HEK293T (cell line): ENCODE data around the gene ASPRV1.

Experiments used
- CTCF ChIA-PET: fragments of 350-600 bp; formaldehyde crosslinking; extraction: SDS; loops from one replicate; lab custom pipeline; 2021; ENCODE audit warnings: antibody characterized with exemption, inconsistent platforms; lab: Yijun Ruan, JAX
- POLR2A ChIA-PET: fragments of 350-600 bp; formaldehyde crosslinking; extraction: SDS; loops from one replicate; lab custom pipeline; 2020; ENCODE audit warnings: antibody characterized with exemption, inconsistent platforms; lab: Yijun Ruan, JAX
- DNase-seq: peaks from one replicate; pipeline ENCODE4 v3.0.0; 2012; ENCODE audit warnings: mixed read lengths; ENCODE audit errors: extremely low spot score
- ARNT ChIP-seq: fragments of 450-650 bp; IDR thresholded peaks from 2 replicates; pipeline ENCODE4 v1.6.1; 2017; ENCODE audit warnings: mild to moderate bottlenecking
- BHLHE40 ChIP-seq: fragments of 450-650 bp; IDR thresholded peaks from 2 replicates; pipeline ENCODE4 v1.6.1; 2016; ENCODE audit warnings: mild to moderate bottlenecking, moderate library complexity, borderline replicate concordance
- CTBP1 ChIP-seq: fragments of 450-650 bp; IDR thresholded peaks from 2 replicates; pipeline ENCODE4 v1.6.1; 2016; ENCODE audit warnings: borderline replicate concordance
- ELF4 ChIP-seq: fragments of 450-650 bp; IDR thresholded peaks from 2 replicates; pipeline ENCODE4 v1.6.1; 2017; ENCODE audit warnings: antibody characterized with exemption
- FOXA1 ChIP-seq: fragments of 450-650 bp; IDR thresholded peaks from 2 replicates; pipeline ENCODE4 v1.6.1; 2016; ENCODE audit warnings: mild to moderate bottlenecking
- FOXK2 ChIP-seq: fragments of 450-650 bp; IDR thresholded peaks from 2 replicates; pipeline ENCODE4 v1.6.1; 2016; ENCODE audit warnings: mild to moderate bottlenecking
- FOXM1 ChIP-seq: fragments of 450-650 bp; IDR thresholded peaks from 2 replicates; pipeline ENCODE4 v1.6.1; 2017; ENCODE audit warnings: mild to moderate bottlenecking, borderline replicate concordance
- HDGF ChIP-seq: fragments of 450-650 bp; IDR thresholded peaks from 2 replicates; pipeline ENCODE4 v1.6.1; 2017; ENCODE audit warnings: antibody characterized with exemption, borderline replicate concordance
- L3MBTL2 ChIP-seq: fragments of 450-650 bp; conservative IDR thresholded peaks from 2 replicates; pipeline ENCODE4 v1.6.1; 2016; ENCODE audit warnings: mild to moderate bottlenecking
- LEF1 ChIP-seq: fragments of 450-650 bp; IDR thresholded peaks from 2 replicates; pipeline ENCODE4 v1.6.1; 2017; ENCODE audit warnings: mild to moderate bottlenecking, borderline replicate concordance
- NFRKB ChIP-seq: fragments of 450-650 bp; IDR thresholded peaks from 2 replicates; pipeline ENCODE4 v1.6.1; 2016; ENCODE audit warnings: mild to moderate bottlenecking, moderate library complexity
- SP1 ChIP-seq: fragments of 450-650 bp; IDR thresholded peaks from 2 replicates; pipeline ENCODE4 v1.6.1; 2017
- SUZ12 ChIP-seq: fragments of 450-650 bp; IDR thresholded peaks from 2 replicates; pipeline ENCODE4 v1.6.1; 2016; ENCODE audit warnings: mild to moderate bottlenecking
- TARDBP ChIP-seq: fragments of 450-650 bp; IDR thresholded peaks from 2 replicates; pipeline ENCODE4 v1.6.1; 2016
- ZNF384 ChIP-seq: fragments of 450-650 bp; IDR thresholded peaks from 2 replicates; pipeline ENCODE4 v1.6.1; 2016
- TF ChIP-seq, protein P1 (sequence below): fragments of 450-650 bp; IDR thresholded peaks from 2 replicates; pipeline ENCODE4 v1.6.1; 2016

The ASPRV1 gene

DNA sequence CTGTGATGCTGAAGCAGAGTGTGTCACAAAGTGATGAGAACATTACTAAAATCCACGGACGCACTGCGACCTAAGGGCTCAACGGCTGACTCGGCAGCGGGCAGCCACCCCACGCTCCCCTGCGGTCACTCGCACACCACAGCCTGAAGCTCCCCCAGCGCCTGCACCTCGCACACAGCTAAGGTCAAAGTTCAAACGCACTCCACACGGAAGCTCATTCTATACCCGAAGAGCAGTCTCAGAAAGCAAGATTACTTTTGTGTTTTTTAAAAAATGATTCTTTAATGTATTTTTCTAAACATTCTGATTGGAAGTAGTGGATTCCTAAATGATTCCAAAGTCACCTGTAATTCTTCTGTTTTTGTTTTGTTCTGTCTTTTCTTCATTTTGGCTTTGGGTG, 21.7 kb downstream of the ASPRV1 start:
- POLR2A ChIA-PET = no interaction called here
- DNase-seq = no peak
- CTCF ChIA-PET = no interaction called here
- TF ChIP-seq NFRKB (no peak), TARDBP (no peak), BHLHE40 (no peak), SUZ12 (no peak), ARNT (no peak), SP1 (no peak), CTBP1 (no peak), FOXM1 (no peak), LEF1 (no peak), FOXA1 (no peak), ELF4 (no peak), FOXK2 (no peak), L3MBTL2 (no peak), HDGF (no peak), ZNF384 (no peak)
- TF ChIP-seq, protein P1, sequence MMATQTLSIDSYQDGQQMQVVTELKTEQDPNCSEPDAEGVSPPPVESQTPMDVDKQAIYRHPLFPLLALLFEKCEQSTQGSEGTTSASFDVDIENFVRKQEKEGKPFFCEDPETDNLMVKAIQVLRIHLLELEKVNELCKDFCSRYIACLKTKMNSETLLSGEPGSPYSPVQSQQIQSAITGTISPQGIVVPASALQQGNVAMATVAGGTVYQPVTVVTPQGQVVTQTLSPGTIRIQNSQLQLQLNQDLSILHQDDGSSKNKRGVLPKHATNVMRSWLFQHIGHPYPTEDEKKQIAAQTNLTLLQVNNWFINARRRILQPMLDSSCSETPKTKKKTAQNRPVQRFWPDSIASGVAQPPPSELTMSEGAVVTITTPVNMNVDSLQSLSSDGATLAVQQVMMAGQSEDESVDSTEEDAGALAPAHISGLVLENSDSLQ = no peak

DNA sequence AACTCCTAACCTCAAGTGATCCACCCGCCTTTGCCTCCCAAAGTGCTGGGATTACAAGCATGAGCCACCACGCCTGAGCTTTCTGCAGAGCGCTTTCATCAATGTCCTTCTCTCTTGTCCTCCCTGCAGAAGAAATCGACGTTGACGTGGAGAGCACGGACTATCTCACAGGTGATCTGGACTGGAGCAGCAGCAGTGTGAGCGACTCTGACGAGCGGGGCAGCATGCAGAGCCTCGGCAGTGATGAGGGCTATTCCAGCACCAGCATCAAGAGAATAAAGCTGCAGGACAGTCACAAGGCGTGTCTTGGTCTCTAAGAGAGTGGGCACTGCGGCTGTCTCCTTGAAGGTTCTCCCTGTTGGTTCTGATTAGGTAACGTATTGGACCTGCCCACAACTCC, 23.5 kb downstream of the ASPRV1 start:
- ChIA-PET POLR2A (no interaction called here), CTCF (no interaction called here)
- no peak for DNase-seq
- TF ChIP-seq L3MBTL2 (no peak), ARNT (no peak), LEF1 (no peak), NFRKB (no peak), ZNF384 (no peak), CTBP1 (no peak), ELF4 (no peak), FOXK2 (no peak), TARDBP (no peak), SP1 (no peak), FOXA1 (no peak), HDGF (no peak), SUZ12 (no peak), BHLHE40 (no peak), FOXM1 (no peak)
- TF ChIP-seq, protein P1 = no peak

DNA sequence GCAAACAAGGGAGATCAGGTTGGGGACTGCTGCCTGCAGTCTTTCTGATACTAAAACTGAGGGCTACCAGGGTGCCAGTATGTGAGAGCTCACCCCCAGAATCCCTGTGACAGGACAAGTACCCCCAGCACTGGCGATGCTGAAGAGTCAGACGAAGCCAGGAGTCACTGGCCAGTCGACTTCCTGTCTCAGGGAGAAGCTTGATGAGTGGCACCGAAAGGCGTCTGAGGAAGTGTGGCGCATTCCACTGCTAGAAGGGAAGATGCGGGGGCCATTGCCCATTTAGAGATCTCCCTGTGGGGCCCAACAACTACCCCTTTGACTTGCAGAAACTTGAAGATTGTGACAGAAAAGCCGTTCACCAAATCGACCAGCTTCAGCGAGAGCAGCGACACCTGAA, 24.5 kb downstream of the ASPRV1 start:
- ChIA-PET POLR2A (no interaction called here), CTCF (no interaction called here)
- TF ChIP-seq L3MBTL2 = no peak
- TF ChIP-seq, protein P1 = no peak
- TF ChIP-seq HDGF = no peak
- no peak for TF ChIP-seq ZNF384
- no peak for TF ChIP-seq SUZ12
- no peak for TF ChIP-seq LEF1
- no peak for TF ChIP-seq BHLHE40
- TF ChIP-seq FOXK2 = no peak
- no peak for DNase-seq

DNA sequence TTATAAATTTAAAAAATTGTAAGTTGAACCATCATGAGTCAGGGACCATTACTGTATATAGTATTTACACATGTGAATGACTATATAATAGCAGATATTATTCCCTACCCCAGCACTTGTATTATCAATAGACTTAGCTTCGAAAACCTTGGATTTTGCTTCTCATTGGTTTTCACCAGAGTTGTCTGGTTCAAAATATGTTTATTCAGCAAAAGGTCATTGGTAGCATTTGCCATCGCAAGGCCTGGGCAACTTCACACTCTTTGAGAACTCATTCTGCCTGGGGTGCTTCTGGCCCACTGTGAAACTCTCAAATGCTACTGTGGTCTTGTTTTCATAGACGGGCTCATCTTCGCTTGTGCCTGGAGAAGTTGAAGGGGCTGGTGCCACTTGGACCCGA, 26.4 kb downstream of the ASPRV1 start:
- no peak for DNase-seq
- POLR2A ChIA-PET = no interaction called here
- TF ChIP-seq NFRKB (no peak), SP1 (no peak), FOXK2 (no peak), FOXA1 (no peak), TARDBP (no peak), CTBP1 (no peak)
- CTCF ChIA-PET = no interaction called here

DNA sequence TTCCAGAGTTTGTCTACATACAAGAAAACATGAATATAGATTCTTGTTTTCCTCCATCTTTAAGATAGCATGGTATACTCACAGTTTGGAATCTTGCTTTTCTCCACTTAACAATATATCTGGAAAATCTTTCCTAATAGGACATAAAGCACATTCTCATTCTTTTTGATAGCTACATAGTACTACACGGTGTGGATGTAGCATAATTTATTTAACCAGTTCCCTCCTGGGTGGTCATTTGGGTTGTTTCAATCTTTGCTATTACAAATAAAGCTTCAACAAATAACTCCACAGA, 26.9 kb downstream of the ASPRV1 start:
- TF ChIP-seq ARNT (no peak), L3MBTL2 (no peak), SUZ12 (no peak), BHLHE40 (no peak), SP1 (no peak), FOXM1 (no peak), FOXK2 (no peak), TARDBP (no peak), CTBP1 (no peak), FOXA1 (no peak), HDGF (no peak), LEF1 (no peak), ELF4 (no peak), NFRKB (no peak), ZNF384 (no peak)
- TF ChIP-seq, protein P1 = no peak
- ChIA-PET CTCF (no interaction called here), POLR2A (no interaction called here)
- DNase-seq = no peak

DNA sequence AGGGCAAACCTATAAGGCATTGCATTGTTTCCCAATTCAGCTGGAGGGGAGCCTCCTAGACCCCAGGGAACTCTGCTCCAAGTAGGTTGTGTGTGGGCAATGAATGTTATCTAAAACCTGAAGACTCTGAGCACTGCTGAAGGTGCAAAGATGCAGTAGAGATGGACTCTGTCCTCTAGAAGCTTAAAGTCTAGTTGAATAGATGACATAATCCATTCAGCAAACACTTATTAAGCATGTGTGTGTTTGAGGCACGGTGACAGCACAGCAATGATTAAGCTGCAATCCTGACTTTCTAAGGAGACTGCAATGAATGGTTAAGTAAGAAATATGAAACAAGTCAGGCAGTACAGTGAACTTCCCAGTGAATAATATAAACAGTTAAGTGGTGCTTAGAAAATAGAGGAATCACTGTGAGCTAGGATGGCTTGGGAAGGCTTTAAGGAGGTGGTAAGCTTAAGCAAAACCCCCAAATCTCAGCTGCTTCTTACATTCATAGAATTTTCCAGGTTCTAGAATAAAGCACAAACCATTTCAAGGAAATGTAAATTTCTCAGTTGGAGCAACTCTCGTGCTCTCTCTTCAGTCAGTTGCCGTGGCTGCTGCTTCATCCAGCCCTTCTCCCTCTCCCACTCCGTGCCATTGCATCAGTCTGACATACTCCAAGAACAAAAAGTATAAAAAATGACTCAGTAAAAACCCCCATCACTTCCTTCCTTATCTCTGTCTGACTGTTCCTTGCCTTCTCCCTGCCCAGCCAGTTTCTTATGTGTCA, 27.4 kb downstream of the ASPRV1 start:
- TF ChIP-seq CTBP1 = no peak
- TF ChIP-seq BHLHE40 = no peak
- no peak for TF ChIP-seq ELF4
- no peak for TF ChIP-seq NFRKB
- no peak for TF ChIP-seq FOXK2
- TF ChIP-seq SUZ12 = no peak
- no peak for TF ChIP-seq HDGF
- TF ChIP-seq ARNT = no peak
- no peak for TF ChIP-seq ZNF384
- TF ChIP-seq FOXM1 = no peak
- TF ChIP-seq, protein P1 = no peak
- no peak for TF ChIP-seq LEF1
- TF ChIP-seq SP1 = no peak
- TF ChIP-seq TARDBP = no peak
- TF ChIP-seq L3MBTL2 = no peak
- no peak for DNase-seq
- ChIA-PET CTCF (interaction anchor here (1.2 kb wide), 1 partner anchor 10 kb away, joined by 3 read pairs; no protein-coding TSS in a partner anchor), POLR2A (interaction anchor here (1.5 kb wide), 1 partner anchor 208 kb away, joined by 5 read pairs; no protein-coding TSS in a partner anchor)
